Endothelial cell of coronary artery (primary cell): ENCODE measurements around the gene DCANP1. TPM values are rescaled to one million over a fixed set of nuclear protein-coding genes. Genes with fewer than 3 reads are reported as not detected.

Source experiments
- total RNA-seq: library from RNA; depleted of rRNA; stranded (reverse); fragments of >200 nt; gene quantifications from 2 replicates; pipeline ENCODE4 v1.2.3, GENCODE V29; 2014

Gene DCANP1
- total RNA-seq: not detected in 2 replicates

GRCh38 chr5:135447298-135447929 is at the start of gene DCANP1:
Gene DCANP1, minus strand, starts transcription at chr5:135447348. Its CDS starts 240 bp downstream, at chr5:135447108.

GRCh38 chr5:135452321-135453030 is 5.3 kb upstream of the DCANP1 start, which contains the start of gene TIFAB:
Gene TIFAB, minus strand, starts transcription at chr5:135452351. Its CDS starts 2,412 bp downstream, at chr5:135449939.

GRCh38 chr5:135398855-135399793 is 48.0 kb downstream of the DCANP1 start, which contains the start of gene MACROH2A1:
Gene MACROH2A1, minus strand, starts transcription at chr5:135399231. Its CDS starts 10,138 bp downstream, at chr5:135389093.

Other genes with a start within 250 kb of the DCANP1 start
- gene MACROH2A1, start 48.1 kb downstream of the DCANP1 start, total RNA-seq: 164 and 196 TPM in 2 replicates
- not detected in 2 replicates for gene TIFAB, start 5.0 kb upstream of the DCANP1 start, total RNA-seq
- not detected in 2 replicates for gene NEUROG1, start 88.6 kb upstream of the DCANP1 start, total RNA-seq
- gene CXCL14, start 131.6 kb upstream of the DCANP1 start, total RNA-seq: not detected in 2 replicates